ENCODE results near the gene HOXD10.

HOXD10 gene

GRCh38 chr2:176105730-176106580 lies 10.6 kb upstream of the HOXD10 start:
- FAIRE-seq = no peak
- TF ChIP-seq POLR2A (IDR thresholded peaks at IDR 0.05; ENCODE audit: low read depth, low read length) (no peak), POLR2AphosphoS5 (IDR thresholded peaks at IDR 0.05; ENCODE audit: low read depth, low read length) (no peak), TAF1 (IDR thresholded peaks at IDR 0.05; ENCODE audit: borderline replicate concordance, low read depth, low read length) (no peak)
- no peak for DNase-seq (ENCODE audit: insufficient read length)

- TF ChIP-seq POLR2AphosphoS5 (IDR thresholded peaks at IDR 0.05; ENCODE audit: low read depth, low read length) = no peak
- TF ChIP-seq POLR2A (IDR thresholded peaks at IDR 0.05; ENCODE audit: low read depth, low read length) = no peak
- TF ChIP-seq TAF1 (IDR thresholded peaks at IDR 0.05; ENCODE audit: borderline replicate concordance, low read depth, low read length) = no peak
- DNase-seq (ENCODE audit: insufficient read length) = no peak
Observed at GRCh38 chr2:176106581-176107539, 9.7 kb upstream of the HOXD10 start, which contains the start of gene HOXD11. HOXD11 (plus strand) TSS chr2:176107280; CDS start chr2:176107356, 76 bp downstream.

GRCh38 chr2:176107731-176108181 lies 8.8 kb upstream of the HOXD10 start:
- FAIRE-seq (no peak), DNase-seq (ENCODE audit: insufficient read length) (no peak)

More at GRCh38 chr2:176106581-176107539, 9.7 kb upstream of the HOXD10 start, which contains the start of gene HOXD11:
- FAIRE-seq = no peak

GRCh38 chr2:176109192-176109901 lies 7.2 kb upstream of the HOXD10 start:
- DNase-seq (ENCODE audit: insufficient read length) = no peak
- TF ChIP-seq POLR2AphosphoS5 (IDR thresholded peaks at IDR 0.05; ENCODE audit: low read depth, low read length) (no peak), TAF1 (IDR thresholded peaks at IDR 0.05; ENCODE audit: borderline replicate concordance, low read depth, low read length) (no peak), POLR2A (IDR thresholded peaks at IDR 0.05; ENCODE audit: low read depth, low read length) (no peak)
- no peak for FAIRE-seq

More at GRCh38 chr2:176107731-176108181, 8.8 kb upstream of the HOXD10 start:
- TF ChIP-seq POLR2AphosphoS5 (IDR thresholded peaks at IDR 0.05; ENCODE audit: low read depth, low read length) = no peak
- TF ChIP-seq POLR2A (IDR thresholded peaks at IDR 0.05; ENCODE audit: low read depth, low read length) = no peak

- no peak for DNase-seq (ENCODE audit: insufficient read length)
- TF ChIP-seq POLR2AphosphoS5 (IDR thresholded peaks at IDR 0.05; ENCODE audit: low read depth, low read length) (no peak), TAF1 (IDR thresholded peaks at IDR 0.05; ENCODE audit: borderline replicate concordance, low read depth, low read length) (no peak), POLR2A (IDR thresholded peaks at IDR 0.05; ENCODE audit: low read depth, low read length) (no peak)
- no peak for FAIRE-seq
Observed at GRCh38 chr2:176109946-176110345, 6.6 kb upstream of the HOXD10 start.

GRCh38 chr2:176110415-176111308 lies 5.9 kb upstream of the HOXD10 start:
- TF ChIP-seq TAF1 (IDR thresholded peaks at IDR 0.05; ENCODE audit: borderline replicate concordance, low read depth, low read length) (no peak), POLR2A (IDR thresholded peaks at IDR 0.05; ENCODE audit: low read depth, low read length) (no peak), POLR2AphosphoS5 (IDR thresholded peaks at IDR 0.05; ENCODE audit: low read depth, low read length) (no peak)
- DNase-seq (ENCODE audit: insufficient read length) (no peak), FAIRE-seq (no peak)

- TF ChIP-seq TAF1 (IDR thresholded peaks at IDR 0.05; ENCODE audit: borderline replicate concordance, low read depth, low read length) = no peak
- no peak for TF ChIP-seq POLR2AphosphoS5 (IDR thresholded peaks at IDR 0.05; ENCODE audit: low read depth, low read length)
- no peak for TF ChIP-seq POLR2A (IDR thresholded peaks at IDR 0.05; ENCODE audit: low read depth, low read length)
- FAIRE-seq (no peak), DNase-seq (ENCODE audit: insufficient read length) (no peak)
Observed at GRCh38 chr2:176111309-176111663, 5.3 kb upstream of the HOXD10 start.

- no peak for DNase-seq (ENCODE audit: insufficient read length)
- FAIRE-seq = no peak
- no peak for TF ChIP-seq POLR2AphosphoS5 (IDR thresholded peaks at IDR 0.05; ENCODE audit: low read depth, low read length)
- no peak for TF ChIP-seq TAF1 (IDR thresholded peaks at IDR 0.05; ENCODE audit: borderline replicate concordance, low read depth, low read length)
- no peak for TF ChIP-seq POLR2A (IDR thresholded peaks at IDR 0.05; ENCODE audit: low read depth, low read length)
Observed at GRCh38 chr2:176111846-176112374, 4.7 kb upstream of the HOXD10 start.

GRCh38 chr2:176112375-176113302 lies 3.9 kb upstream of the HOXD10 start:
- TF ChIP-seq TAF1 (IDR thresholded peaks at IDR 0.05; ENCODE audit: borderline replicate concordance, low read depth, low read length) (no peak), POLR2AphosphoS5 (IDR thresholded peaks at IDR 0.05; ENCODE audit: low read depth, low read length) (no peak), POLR2A (IDR thresholded peaks at IDR 0.05; ENCODE audit: low read depth, low read length) (no peak)
- no peak for FAIRE-seq
- DNase-seq (ENCODE audit: insufficient read length) = no peak

Measured in GM12892 (cell line).